Endothelial cell of umbilical vein (primary cell): ENCODE measurements around the gene HEATR5A.
"Not testable (repeated sequence)": the region's sequence is repeated elsewhere in the genome, so short reads cannot be mapped to it uniquely, and the experiment has no call there.

Experiments used
- EZH2 ChIP-seq: IDR thresholded peaks from 2 replicates; pipeline ENCODE4 v1.6.1; 2012; ENCODE audit warnings: borderline replicate concordance, low read depth, mild to moderate bottlenecking, moderate library complexity, low read length, inconsistent platforms; ENCODE audit not compliant: severe bottlenecking
- POLR2A ChIP-seq: IDR thresholded peaks from 2 replicates; pipeline ENCODE4 v1.6.1; 2012; ENCODE audit warnings: low read depth, mild to moderate bottlenecking, control low read depth, low read length
- POLR2AphosphoS5 ChIP-seq: IDR thresholded peaks from 2 replicates; pipeline ENCODE4 v1.6.1; 2012; ENCODE audit warnings: low read depth, mild to moderate bottlenecking, control low read depth, low read length, moderate library complexity; ENCODE audit not compliant: insufficient read depth
- TF ChIP-seq, protein P1 (sequence below), 2 donors: IDR thresholded peaks; 1 replicate in 1 of 2; 2 replicates in 1 of 2; pipeline ENCODE4 v1.5.1; 2011; ENCODE audit warnings: low read length in 2 of 2, mild to moderate bottlenecking in 2 of 2, moderate library complexity in 2 of 2, control low read depth in 1 of 2, inconsistent platforms in 1 of 2, low read depth in 1 of 2; ENCODE audit not compliant: insufficient read depth in 1 of 2; ENCODE audit errors: extremely low read depth in 1 of 2
- TF ChIP-seq, protein P2 (sequence below): IDR thresholded peaks from 2 replicates; pipeline ENCODE4 v1.6.1; 2011; ENCODE audit not compliant: insufficient read depth, insufficient read length

DNA sequence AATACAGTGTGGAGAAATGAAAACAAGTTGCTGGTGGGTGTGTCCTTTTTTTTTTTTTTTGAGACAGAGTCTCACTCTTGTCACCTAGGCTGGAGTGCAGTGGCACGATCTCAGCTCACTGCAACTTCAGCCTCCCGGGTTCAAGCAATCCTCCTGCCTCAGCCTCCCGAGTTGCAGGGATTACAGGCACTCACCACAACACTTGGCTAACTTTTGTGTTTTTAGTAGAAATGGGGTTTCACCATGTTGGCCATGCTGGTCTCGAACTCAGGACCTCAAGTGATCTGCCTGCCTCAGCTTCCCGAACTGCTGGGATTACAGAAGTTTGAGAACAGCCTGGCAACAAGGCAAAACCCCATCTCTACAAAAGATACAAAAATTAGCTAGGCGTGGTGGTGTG lies 108.0 kb downstream of the HEATR5A start:
- TF ChIP-seq, protein P1, sequence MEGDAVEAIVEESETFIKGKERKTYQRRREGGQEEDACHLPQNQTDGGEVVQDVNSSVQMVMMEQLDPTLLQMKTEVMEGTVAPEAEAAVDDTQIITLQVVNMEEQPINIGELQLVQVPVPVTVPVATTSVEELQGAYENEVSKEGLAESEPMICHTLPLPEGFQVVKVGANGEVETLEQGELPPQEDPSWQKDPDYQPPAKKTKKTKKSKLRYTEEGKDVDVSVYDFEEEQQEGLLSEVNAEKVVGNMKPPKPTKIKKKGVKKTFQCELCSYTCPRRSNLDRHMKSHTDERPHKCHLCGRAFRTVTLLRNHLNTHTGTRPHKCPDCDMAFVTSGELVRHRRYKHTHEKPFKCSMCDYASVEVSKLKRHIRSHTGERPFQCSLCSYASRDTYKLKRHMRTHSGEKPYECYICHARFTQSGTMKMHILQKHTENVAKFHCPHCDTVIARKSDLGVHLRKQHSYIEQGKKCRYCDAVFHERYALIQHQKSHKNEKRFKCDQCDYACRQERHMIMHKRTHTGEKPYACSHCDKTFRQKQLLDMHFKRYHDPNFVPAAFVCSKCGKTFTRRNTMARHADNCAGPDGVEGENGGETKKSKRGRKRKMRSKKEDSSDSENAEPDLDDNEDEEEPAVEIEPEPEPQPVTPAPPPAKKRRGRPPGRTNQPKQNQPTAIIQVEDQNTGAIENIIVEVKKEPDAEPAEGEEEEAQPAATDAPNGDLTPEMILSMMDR (IDR thresholded peaks at IDR 0.05; ENCODE audit: extremely low read depth in 1 of 2, insufficient read depth in 1 of 2, low read depth in 1 of 2, low read length in 2 of 2) = not testable (repeated sequence)
- not testable (repeated sequence) for TF ChIP-seq POLR2AphosphoS5, POLR2A, EZH2
- TF ChIP-seq, protein P2, sequence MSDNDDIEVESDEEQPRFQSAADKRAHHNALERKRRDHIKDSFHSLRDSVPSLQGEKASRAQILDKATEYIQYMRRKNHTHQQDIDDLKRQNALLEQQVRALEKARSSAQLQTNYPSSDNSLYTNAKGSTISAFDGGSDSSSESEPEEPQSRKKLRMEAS = not testable (repeated sequence)
